ENCODE results near the gene ZNF608. TPM values are rescaled to one million over a fixed set of nuclear protein-coding genes. Genes with fewer than 3 reads are reported as not detected.

Gene ZNF608
- total RNA-seq, 1 donor = 30.3 TPM

GRCh38 chr5:124701873-124702425 is 44.5 kb downstream of the ZNF608 start:
- TF ChIP-seq CTCF (IDR thresholded peaks at IDR 0.05; ENCODE audit: insufficient read depth, low read length) = no peak

GRCh38 chr5:124701016-124701415 is 45.4 kb downstream of the ZNF608 start:
- no peak for DNase-seq (ENCODE audit: low read depth)
- no peak overlapping the region for H3K4me3 ChIP-seq (ENCODE audit: low read depth, low read length)
- no peak for TF ChIP-seq CTCF (IDR thresholded peaks at IDR 0.05; ENCODE audit: insufficient read depth, low read length)

More at GRCh38 chr5:124701873-124702425, 44.5 kb downstream of the ZNF608 start:
- no peak overlapping the region for H3K4me3 ChIP-seq (ENCODE audit: low read depth, low read length)
- DNase-seq (ENCODE audit: low read depth) = no peak

- no peak for DNase-seq (ENCODE audit: low read depth)
- TF ChIP-seq CTCF (IDR thresholded peaks at IDR 0.05; ENCODE audit: insufficient read depth, low read length) = no peak
- no peak overlapping the region for H3K4me3 ChIP-seq (ENCODE audit: low read depth, low read length)
Observed at GRCh38 chr5:124700333-124700732, 46.1 kb downstream of the ZNF608 start.

- DNase-seq (ENCODE audit: low read depth) = peak; percentile 23
- no peak overlapping the region for H3K4me3 ChIP-seq (ENCODE audit: low read depth, low read length)
- TF ChIP-seq CTCF (IDR thresholded peaks at IDR 0.05; ENCODE audit: insufficient read depth, low read length) = no peak
Observed at GRCh38 chr5:124698770-124699169, 47.7 kb downstream of the ZNF608 start.

- TF ChIP-seq CTCF (IDR thresholded peaks at IDR 0.05; ENCODE audit: insufficient read depth, low read length) = no peak
- no peak overlapping the region for H3K4me3 ChIP-seq (ENCODE audit: low read depth, low read length)
- peak; percentile 55 for DNase-seq (ENCODE audit: low read depth)
Observed at GRCh38 chr5:124697933-124698591, 48.4 kb downstream of the ZNF608 start.

GRCh38 chr5:124697501-124697900 is 48.9 kb downstream of the ZNF608 start:
- no peak for TF ChIP-seq CTCF (IDR thresholded peaks at IDR 0.05; ENCODE audit: insufficient read depth, low read length)
- DNase-seq (ENCODE audit: low read depth) = no peak
- H3K4me3 ChIP-seq (ENCODE audit: low read depth, low read length) = no peak overlapping the region
